Ovary (tissue), 9 donors: ENCODE measurements around the gene UST. TPM values are rescaled to one million over a fixed set of nuclear protein-coding genes. Genes with fewer than 3 reads are reported as not detected.
"Not testable (repeated sequence)": the region's sequence is repeated elsewhere in the genome, so short reads cannot be mapped to it uniquely, and the experiment has no call there.

Experiments used
- DNase-seq, 5 donors: peaks; one replicate each; pipeline ENCODE4 v3.0.0-alpha.2; 2019 to 2020
- H3K27ac ChIP-seq, 2 donors: fragments of 200-600 bp; one replicate each; pipeline versions ENCODE4 v1.5.1 to v1.8.0; 2019 to 2022
- H3K27me3 ChIP-seq: fragments of 200-600 bp; one replicate; pipeline ENCODE4 v1.8.0; 2022
- H3K36me3 ChIP-seq: fragments of 200-600 bp; sonication (generic); one replicate; pipeline ENCODE4 v1.5.1; 2019
- H3K4me1 ChIP-seq: one replicate; pipeline ENCODE4 v1.8.1; 2013; ENCODE audit warnings: mild to moderate bottlenecking, moderate library complexity; ENCODE audit not compliant: insufficient read depth
- H3K4me3 ChIP-seq: fragments of 200-600 bp; sonication (generic); one replicate; pipeline ENCODE4 v1.5.1; 2017
- H3K9me3 ChIP-seq, 2 donors: fragments of 200-600 bp in 1 of 2; sonication (generic) in 1 of 2; one replicate each; pipeline versions ENCODE4 v1.5.1 to v1.8.1; 2013 to 2019; ENCODE audit warnings: mild to moderate bottlenecking in 1 of 2, moderate library complexity in 1 of 2
- CTCF ChIP-seq, 3 donors: fragments of 450-650 bp in 2 of 3; fragments of 200-600 bp in 1 of 3; IDR thresholded peaks; one replicate each; pipeline versions ENCODE4 v1.5.1 to v1.8.0; 2016 to 2022; ENCODE audit warnings: antibody characterized with exemption in 3 of 3, mild to moderate bottlenecking in 1 of 3
- EP300 ChIP-seq: sonication (generic); formaldehyde crosslinking; IDR thresholded peaks from one replicate; pipeline ENCODE4 v1.6.1; 2017; ENCODE audit warnings: antibody characterized with exemption
- POLR2A ChIP-seq: fragments of 450-650 bp; IDR thresholded peaks from one replicate; pipeline ENCODE4 v1.6.1; 2017; ENCODE audit warnings: antibody characterized with exemption, mild to moderate bottlenecking, moderate library complexity
- WGBS, 3 donors: extraction: QIAGEN DNeasy Blood & Tissue Kit in 1 of 3; methylation state at CpG; one replicate each; pipeline versions ENCODE4 v1.1.5 to v1.1.7; 2013 to 2017; 5-methylcytosine and 5-hydroxymethylcytosine counted together
- intact Hi-C, 4 donors: fragments of 100-400 bp; cut with DNase I; formaldehyde crosslinking; loops; one replicate each; pipeline versions ENCODE4 v1.11.0 to v1.15.1; 2022 to 2023
- polyA plus RNA-seq, 2 donors: library from polyadenylated mRNA; stranded (reverse); fragments of 200-250 nt in 1 of 2; fragments of 350-450 nt in 1 of 2; fragmentation: Illumina TruSeq in 1 of 2; extraction: RNeasy Lipid Tissue Mini Kit (QIAGEN cat#74804) in 1 of 2; gene quantifications; one replicate each; pipeline ENCODE4 v1.2.3, GENCODE V29; 2013 to 2014
- total RNA-seq, 7 donors: library from RNA; depleted of rRNA in 2 of 7; stranded (reverse); fragments of >200 nt in 2 of 7; fragmentation: NEBNext Ultra II Directional in 3 of 7; extraction: Animal tissue kit (Norgen Biotek cat#: 25700) in 3 of 7; gene quantifications; one replicate each; pipeline versions ENCODE4 v1.1.0 to v1.2.4, GENCODE V29; 2016 to 2023
- donor health status: DM: no; HTN: no; CAD: no; lungs with moderate emphysema.
- donor health status: DM: no; HTN: no; CAD: no.
- donor health status: Bipolar disorder and iron deficiency.
- donor health status: DM: yes; HTN: yes; CAD: no.
- donor health status: DM: no; HTN: no; CAD: no.
- donor health status: DM: yes; HTN: yes; CAD: no.

The UST gene
- total and polyA plus RNA-seq, 9 donors: 11.8 to 20.1 (median 16.5) TPM

- 70 to 84% (median 81%) methylated on average over 16 of the region's 16 CpGs for WGBS, 3 donors
- H3K4me1 ChIP-seq: peaks cover 11% of the 10 kb centered on the region
- no peaks in the 10 kb centered on the region for H3K27me3 ChIP-seq
- TF ChIP-seq EP300 (no peak), CTCF (IDR thresholded peaks at IDR 0.05) (no peak), POLR2A (no peak)
- H3K9me3 ChIP-seq: no peaks in the 10 kb centered on the region
- intact Hi-C loops: no loop called here
- H3K36me3 ChIP-seq: no peaks in the 10 kb centered on the region
- no peak overlapping the region for H3K4me3 ChIP-seq
- no peak for DNase-seq
- no peak overlapping the region for H3K27ac ChIP-seq
These were observed 105.1 kb downstream of the UST start for GRCh38 chr6:148851683-148852556.

DNA sequence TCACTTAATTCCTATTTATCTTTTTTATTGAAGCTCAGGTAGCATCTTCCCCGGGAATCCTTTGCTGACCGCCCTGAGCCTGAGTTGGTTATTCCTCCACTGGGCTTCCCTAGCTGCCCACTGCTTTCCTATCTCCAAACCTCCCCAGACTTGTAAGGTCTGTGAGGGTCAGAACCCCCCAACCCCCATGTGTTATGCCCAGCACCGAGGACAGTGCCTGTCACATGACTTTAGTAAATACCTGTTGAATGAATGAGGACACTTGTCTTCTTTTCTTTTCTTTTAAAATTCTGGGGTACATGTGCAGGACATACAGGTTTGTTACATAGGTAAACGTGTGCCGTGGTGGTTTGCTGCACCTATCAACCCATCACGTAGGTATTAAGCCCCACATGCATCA is 105.9 kb downstream of the UST start:
- no peaks in the 10 kb centered on the region for H3K36me3 ChIP-seq
- no peaks in the 10 kb centered on the region for H3K9me3 ChIP-seq
- H3K27ac ChIP-seq: no peak overlapping the region
- H3K27me3 ChIP-seq: no peaks in the 10 kb centered on the region
- H3K4me3 ChIP-seq: no peak overlapping the region
- TF ChIP-seq EP300 (no peak), POLR2A (no peak), CTCF (IDR thresholded peaks at IDR 0.05) (no peak)
- 85 to 89% (median 88%) methylated on average over 6 of the region's 6 CpGs for WGBS, 3 donors
- no peak for DNase-seq
- intact Hi-C loops: no loop called here
- H3K4me1 ChIP-seq: peaks cover 10% of the 10 kb centered on the region

DNA sequence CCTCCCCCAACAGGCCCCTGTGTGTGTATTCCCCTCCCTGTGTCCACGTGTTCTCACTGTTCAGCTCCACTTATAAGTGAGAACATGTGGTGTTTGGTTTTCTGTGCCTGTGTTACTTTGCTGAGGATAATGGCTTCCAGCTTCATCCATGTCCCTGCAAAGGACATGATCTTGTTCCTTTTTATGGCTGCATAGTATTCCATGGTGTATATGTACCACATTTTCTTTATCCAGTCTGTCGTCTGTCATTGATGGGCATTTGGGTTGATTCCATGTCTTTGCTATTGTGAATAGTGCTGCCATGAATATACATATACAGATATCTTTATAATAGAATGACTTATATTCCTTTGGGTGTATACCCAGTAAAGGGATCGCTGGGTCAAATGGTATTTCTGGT is 106.3 kb downstream of the UST start:
- H3K4me3 ChIP-seq, H3K36me3 ChIP-seq, DNase-seq, intact Hi-C loops, H3K27ac ChIP-seq, H3K4me1 ChIP-seq, H3K27me3 ChIP-seq, H3K9me3 ChIP-seq: not testable (repeated sequence)
- WGBS, 3 donors: 94 to 97% (median 94%) methylated on average over 3 of the region's 3 CpGs

- Histone ChIP-seq H3K4me1 (peaks cover 4% of the 10 kb centered on the region), H3K36me3 (no peaks in the 10 kb centered on the region), H3K27me3 (no peaks in the 10 kb centered on the region), H3K27ac (no peak overlapping the region), H3K4me3 (no peak overlapping the region), H3K9me3 (no peaks in the 10 kb centered on the region)
- intact Hi-C loops: no loop called here
- TF ChIP-seq POLR2A (no peak), EP300 (no peak), CTCF (IDR thresholded peaks at IDR 0.05) (no peak)
- no peak for DNase-seq
- 28 to 38% (median 35%) methylated on average over 5 of the region's 5 CpGs for WGBS, 3 donors
These were observed 107.3 kb downstream of the UST start for GRCh38 chr6:148854096-148854495.

GRCh38 chr6:148854992-148855391 is 108.2 kb downstream of the UST start:
- H3K4me3 ChIP-seq: no peak overlapping the region
- no peak overlapping the region for H3K27ac ChIP-seq
- no peak for DNase-seq
- no peaks in the 10 kb centered on the region for H3K27me3 ChIP-seq
- H3K4me1 ChIP-seq: peaks cover 4% of the 10 kb centered on the region
- H3K36me3 ChIP-seq: no peaks in the 10 kb centered on the region
- WGBS, 3 donors: 82 to 85% (median 82%) methylated on average over 11 of the region's 11 CpGs
- intact Hi-C loops: no loop called here
- TF ChIP-seq EP300 (no peak), CTCF (IDR thresholded peaks at IDR 0.05) (no peak), POLR2A (no peak)
- H3K9me3 ChIP-seq: no peaks in the 10 kb centered on the region
